Central memory CD8-positive, alpha-beta T cell (primary cell): Measurements from ENCODE around the gene CALCR.
"Not testable (repeated sequence)": the region's sequence is repeated elsewhere in the genome, so short reads cannot be mapped to it uniquely, and the experiment has no call there.

Source experiments
- ATAC-seq: fragments of 150-1000 bp; cut with Tn5 transposase; replicated peaks from 2 replicates; pipeline ENCODE4 v1.10.0; 2022; ENCODE audit warnings: mild to moderate bottlenecking, moderate FRiP score, moderate number of reproducible peaks; ENCODE audit not compliant: poor library complexity, severe bottlenecking; ENCODE audit errors: extremely low read depth
- DNase-seq, 2 donors: peaks; one replicate each; pipeline ENCODE4 v3.0.0; 2021; ENCODE audit warnings: low spot score in 2 of 2
- H3K27ac Mint-ChIP-seq: one replicate; pipeline ENCODE4 v1.8.0; 2022; ENCODE audit warnings: low read depth, mild to moderate bottlenecking, moderate library complexity, mixed read lengths
- H3K27me3 Mint-ChIP-seq: one replicate; pipeline ENCODE4 v1.8.0; 2022; ENCODE audit warnings: mixed read lengths
- H3K36me3 Mint-ChIP-seq: one replicate; pipeline ENCODE4 v1.8.0; 2022; ENCODE audit warnings: mild to moderate bottlenecking, moderate library complexity, mixed read lengths; ENCODE audit not compliant: insufficient read depth
- H3K4me1 Mint-ChIP-seq: one replicate; pipeline ENCODE4 v1.8.0; 2022; ENCODE audit warnings: mixed read lengths
- H3K4me3 Mint-ChIP-seq: one replicate; pipeline ENCODE4 v1.8.0; 2022; ENCODE audit warnings: mild to moderate bottlenecking, moderate library complexity, mixed read lengths
- H3K9me3 Mint-ChIP-seq: one replicate; pipeline ENCODE4 v1.8.0; 2022; ENCODE audit warnings: mixed read lengths

Gene CALCR

DNA sequence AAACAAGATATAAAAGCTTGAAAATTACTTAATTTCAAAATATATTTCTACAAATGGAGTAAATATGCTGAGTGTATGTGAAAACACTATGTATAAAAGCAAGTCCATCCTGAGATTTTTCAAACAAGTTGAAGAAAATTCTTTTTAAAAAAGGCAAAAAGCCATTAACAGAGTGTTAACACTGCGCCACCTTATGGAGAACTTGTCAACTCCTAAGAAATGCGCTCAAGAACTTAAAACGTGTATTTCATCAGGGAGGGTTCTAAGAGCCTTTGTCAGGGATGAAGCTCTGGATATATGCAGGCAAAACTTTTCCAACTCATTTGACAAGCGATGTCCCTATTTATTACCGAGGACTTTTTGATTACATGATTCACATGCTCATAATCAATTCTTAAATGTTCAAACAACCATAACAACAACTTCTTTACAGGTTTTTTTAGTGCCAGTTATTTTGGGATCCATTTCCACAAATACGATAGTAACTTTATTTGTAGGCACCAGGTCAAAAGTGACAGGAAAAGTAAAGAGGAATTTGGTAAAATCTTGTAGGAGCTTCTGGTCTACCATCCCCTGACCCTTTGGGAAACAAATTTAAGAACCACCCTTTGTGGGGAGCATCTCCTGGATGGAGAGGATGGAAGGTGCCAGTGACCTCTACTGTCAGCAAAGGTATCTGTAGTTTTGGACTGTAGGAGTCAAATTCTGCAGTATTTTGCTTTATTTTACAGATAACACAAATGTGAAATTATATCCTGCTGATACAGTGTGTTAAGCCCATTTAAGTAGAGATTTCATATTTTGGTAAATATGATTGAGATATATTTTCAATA is 23.2 kb downstream of the CALCR start:
- no peak overlapping the region for H3K27ac Mint-ChIP-seq
- H3K9me3 Mint-ChIP-seq = peaks cover 6% of the 10 kb centered on the region
- ATAC-seq (no peak), DNase-seq (no peak)
- no peak overlapping the region for H3K4me3 Mint-ChIP-seq
- H3K36me3 Mint-ChIP-seq = no peaks in the 10 kb centered on the region
- H3K27me3 Mint-ChIP-seq = no peaks in the 10 kb centered on the region
- no peaks in the 10 kb centered on the region for H3K4me1 Mint-ChIP-seq

DNA sequence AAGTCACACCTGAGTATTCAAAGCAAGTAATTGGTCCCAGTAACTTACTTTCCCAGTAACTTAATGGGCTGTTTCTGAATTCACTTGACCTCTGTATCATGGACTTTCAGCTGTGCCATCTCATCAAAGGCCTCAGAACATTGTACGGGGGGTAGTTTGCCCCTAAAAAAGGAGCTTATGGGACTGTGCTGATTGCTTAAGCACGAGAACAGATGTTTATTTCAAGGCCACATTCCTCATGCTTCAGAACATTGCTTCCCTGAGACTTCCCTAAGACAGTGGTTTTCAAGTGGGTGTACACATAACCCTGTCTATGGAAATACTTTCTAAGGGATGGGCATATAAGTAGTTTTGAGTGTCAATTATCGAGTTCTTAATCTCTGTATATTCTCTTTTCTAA is 26.8 kb downstream of the CALCR start:
- Mint-ChIP-seq H3K36me3 (no peaks in the 10 kb centered on the region), H3K27me3 (no peaks in the 10 kb centered on the region), H3K27ac (no peak overlapping the region), H3K4me3 (no peak overlapping the region), H3K4me1 (no peaks in the 10 kb centered on the region), H3K9me3 (peaks cover 6% of the 10 kb centered on the region)
- DNase-seq (no peak), ATAC-seq (no peak)

DNA sequence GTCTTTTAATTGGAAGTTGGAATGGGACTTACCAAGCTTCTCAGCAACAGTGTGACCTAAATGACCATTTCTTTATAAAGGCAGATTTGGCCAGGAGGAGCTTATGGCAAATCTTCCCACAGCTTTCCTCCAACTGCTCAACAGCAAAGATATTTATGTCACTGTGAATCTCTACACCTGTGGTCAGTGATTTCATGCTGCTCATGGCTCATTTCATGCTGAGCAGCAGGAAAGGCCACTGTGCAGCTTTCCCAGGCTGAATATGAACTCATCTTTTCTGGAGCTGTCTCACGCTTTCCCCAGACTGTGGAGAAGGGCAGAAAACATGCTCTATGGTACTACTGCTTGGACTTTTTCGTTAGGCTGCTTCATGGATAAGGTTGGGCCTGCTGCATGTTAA is 29.8 kb downstream of the CALCR start:
- H3K4me3 Mint-ChIP-seq = no peak overlapping the region
- ATAC-seq = no peak
- no peaks in the 10 kb centered on the region for H3K4me1 Mint-ChIP-seq
- DNase-seq = no peak
- no peaks in the 10 kb centered on the region for H3K27me3 Mint-ChIP-seq
- H3K27ac Mint-ChIP-seq = no peak overlapping the region
- no peaks in the 10 kb centered on the region for H3K36me3 Mint-ChIP-seq
- H3K9me3 Mint-ChIP-seq = no peaks in the 10 kb centered on the region

DNA sequence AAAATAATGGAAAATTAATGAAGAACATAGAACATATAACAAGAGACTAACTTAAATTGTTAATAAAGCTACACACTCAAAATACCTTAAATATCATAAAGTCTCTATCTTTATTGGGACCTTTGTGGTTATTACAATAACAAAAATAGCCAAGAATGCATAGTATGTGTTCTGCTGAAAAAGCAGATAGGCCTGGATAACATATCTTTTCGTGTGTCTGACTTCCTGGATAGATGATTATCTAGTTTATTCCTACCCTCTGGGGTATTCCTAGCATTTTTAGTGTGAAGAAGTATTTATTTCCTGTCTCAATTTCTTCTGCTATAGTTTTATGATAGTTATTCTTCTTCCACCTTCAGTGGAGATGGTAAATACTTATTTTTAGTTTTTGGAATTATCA is 36.5 kb downstream of the CALCR start:
- Mint-ChIP-seq H3K27me3 (no peaks in the 10 kb centered on the region), H3K4me1 (no peaks in the 10 kb centered on the region)
- ATAC-seq = no peak

DNA sequence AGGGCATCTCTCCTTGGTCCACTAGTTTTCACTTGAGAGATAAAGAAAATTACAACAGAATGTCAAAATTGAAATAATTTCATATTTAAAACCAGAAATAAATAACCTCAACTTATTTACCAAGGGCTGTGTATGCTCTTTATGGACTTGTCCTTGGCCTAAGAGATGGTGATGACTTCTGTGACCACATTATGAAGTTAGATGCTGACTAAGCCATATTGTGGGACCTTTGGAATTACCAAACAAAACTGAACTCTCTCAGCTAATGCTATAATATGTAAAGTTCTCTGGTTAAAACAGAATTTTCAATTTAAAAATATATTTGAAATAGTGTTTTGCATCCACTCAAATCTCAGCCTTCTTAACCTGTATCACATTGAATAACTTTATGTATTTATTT is 38.9 kb downstream of the CALCR start:
- DNase-seq (no peak), ATAC-seq (no peak)
- Mint-ChIP-seq H3K27ac (no peak overlapping the region), H3K4me1 (no peaks in the 10 kb centered on the region), H3K36me3 (no peaks in the 10 kb centered on the region), H3K27me3 (no peaks in the 10 kb centered on the region), H3K4me3 (no peak overlapping the region), H3K9me3 (no peaks in the 10 kb centered on the region)

More for the DNA sequence above, 36.5 kb downstream of the CALCR start:
- Mint-ChIP-seq H3K9me3 (no peaks in the 10 kb centered on the region), H3K4me3 (no peak overlapping the region), H3K27ac (no peak overlapping the region), H3K36me3 (no peaks in the 10 kb centered on the region)
- no peak for DNase-seq

DNA sequence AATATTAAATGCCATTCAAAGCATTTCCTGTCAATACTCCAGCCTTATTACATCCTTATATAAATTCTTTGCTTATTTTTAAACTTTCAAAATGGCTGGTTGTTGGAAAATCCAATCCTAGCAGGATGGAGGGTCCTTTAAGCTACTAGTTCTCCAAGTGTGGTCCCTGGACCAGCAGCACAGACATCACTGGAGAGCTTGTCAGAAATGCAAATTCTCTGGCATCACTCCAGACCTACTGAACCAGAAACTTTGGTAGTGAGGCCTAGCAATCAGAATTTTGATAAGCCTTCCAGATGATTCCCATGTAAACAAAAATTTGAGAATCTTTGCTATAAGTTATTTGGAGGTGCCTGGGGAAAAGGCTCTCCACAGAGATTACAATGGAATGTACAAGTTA is 43.8 kb downstream of the CALCR start:
- H3K4me3 Mint-ChIP-seq = no peak overlapping the region
- H3K27me3 Mint-ChIP-seq = no peaks in the 10 kb centered on the region
- DNase-seq = no peak
- H3K27ac Mint-ChIP-seq = no peak overlapping the region
- no peaks in the 10 kb centered on the region for H3K4me1 Mint-ChIP-seq
- H3K9me3 Mint-ChIP-seq = no peaks in the 10 kb centered on the region
- H3K36me3 Mint-ChIP-seq = no peaks in the 10 kb centered on the region
- no peak for ATAC-seq

DNA sequence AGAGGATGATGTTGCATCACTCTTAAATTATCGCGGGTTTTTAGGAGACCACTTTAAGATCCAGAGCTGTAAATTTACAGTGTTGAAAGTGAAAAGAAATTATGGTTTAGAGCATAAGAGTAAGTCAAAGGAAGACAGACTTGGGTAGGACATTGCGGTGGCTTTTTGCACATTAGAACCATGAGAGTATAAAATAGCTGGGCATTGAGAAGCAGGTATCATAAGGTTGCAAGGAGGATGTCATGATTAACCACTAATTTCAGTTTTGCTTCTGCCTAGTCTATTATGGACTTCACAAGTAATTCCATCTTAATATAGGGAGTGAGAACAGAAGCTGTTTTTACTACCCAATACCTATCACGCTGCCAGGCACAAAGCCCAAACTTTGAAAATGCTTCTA is 57.7 kb downstream of the CALCR start:
- H3K36me3 Mint-ChIP-seq = no peaks in the 10 kb centered on the region
- no peak overlapping the region for H3K27ac Mint-ChIP-seq
- no peaks in the 10 kb centered on the region for H3K4me1 Mint-ChIP-seq
- H3K27me3 Mint-ChIP-seq = no peaks in the 10 kb centered on the region
- ATAC-seq = no peak
- DNase-seq = no peak
- no peaks in the 10 kb centered on the region for H3K9me3 Mint-ChIP-seq
- no peak overlapping the region for H3K4me3 Mint-ChIP-seq

DNA sequence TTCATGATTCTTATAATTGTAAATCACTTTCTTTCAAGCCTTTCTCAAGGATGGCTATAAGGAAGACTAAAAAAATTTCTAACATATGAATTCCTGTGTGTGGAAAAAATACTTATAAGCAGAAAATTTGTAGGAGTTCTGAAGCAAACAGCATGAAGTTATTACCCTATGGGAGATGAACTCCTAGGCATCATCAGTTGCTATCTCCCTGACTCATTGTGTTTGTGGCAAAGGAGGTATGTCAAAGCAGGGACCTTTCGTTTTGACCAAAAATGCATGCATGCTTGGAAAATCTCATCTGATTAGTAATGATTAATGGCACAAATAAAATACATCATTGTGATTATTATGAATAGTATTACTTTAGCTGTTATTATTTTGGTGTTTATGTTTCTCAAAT is 59.4 kb downstream of the CALCR start:
- H3K9me3 Mint-ChIP-seq = no peaks in the 10 kb centered on the region
- H3K27ac Mint-ChIP-seq = no peak overlapping the region
- no peaks in the 10 kb centered on the region for H3K4me1 Mint-ChIP-seq
- DNase-seq (no peak), ATAC-seq (no peak)
- H3K4me3 Mint-ChIP-seq = no peak overlapping the region
- H3K27me3 Mint-ChIP-seq = no peaks in the 10 kb centered on the region
- H3K36me3 Mint-ChIP-seq = no peaks in the 10 kb centered on the region

DNA sequence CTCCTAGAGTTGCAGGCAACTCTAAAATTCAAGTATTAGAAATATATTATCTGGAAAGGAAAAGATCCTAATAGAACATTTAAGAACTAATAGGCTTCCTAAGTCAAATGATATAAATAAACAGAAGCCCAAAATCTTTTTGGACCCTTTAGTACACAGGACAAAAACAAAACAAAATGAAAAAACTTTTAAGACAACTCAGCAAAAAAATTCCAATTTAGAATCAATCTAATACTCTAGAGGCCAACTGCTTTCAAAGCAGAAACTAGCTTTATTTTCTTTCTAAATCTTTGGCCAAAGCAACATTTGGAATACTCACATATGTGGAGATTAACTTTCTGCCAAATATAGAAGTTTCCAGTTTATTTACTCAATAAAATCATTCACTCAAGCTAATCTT is 65.2 kb downstream of the CALCR start:
- Mint-ChIP-seq H3K27me3 (no peaks in the 10 kb centered on the region), H3K36me3 (no peaks in the 10 kb centered on the region), H3K27ac (no peak overlapping the region), H3K4me1 (no peaks in the 10 kb centered on the region), H3K4me3 (no peak overlapping the region), H3K9me3 (peaks cover 5% of the 10 kb centered on the region)
- no peak for DNase-seq
- ATAC-seq = no peak

DNA sequence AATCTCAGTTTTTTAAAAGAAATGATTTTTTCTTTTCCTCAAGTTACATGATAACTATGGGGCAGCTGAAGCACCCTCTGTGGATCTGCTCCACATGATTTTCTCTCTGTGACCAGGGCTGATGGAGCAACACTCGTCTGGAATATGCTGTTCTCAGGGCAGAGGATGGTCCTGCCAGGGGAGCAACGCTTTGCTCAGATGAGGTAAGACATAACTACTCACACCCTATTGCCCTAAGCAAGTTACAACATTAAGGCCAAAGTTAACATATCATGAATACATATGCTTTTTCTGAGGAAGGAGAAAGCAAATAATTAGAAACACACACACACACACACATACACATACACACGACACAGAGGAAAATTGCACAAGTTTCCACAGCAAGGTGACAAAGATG is 71.4 kb downstream of the CALCR start:
- H3K27ac Mint-ChIP-seq = no peak overlapping the region
- no peak for ATAC-seq

DNA sequence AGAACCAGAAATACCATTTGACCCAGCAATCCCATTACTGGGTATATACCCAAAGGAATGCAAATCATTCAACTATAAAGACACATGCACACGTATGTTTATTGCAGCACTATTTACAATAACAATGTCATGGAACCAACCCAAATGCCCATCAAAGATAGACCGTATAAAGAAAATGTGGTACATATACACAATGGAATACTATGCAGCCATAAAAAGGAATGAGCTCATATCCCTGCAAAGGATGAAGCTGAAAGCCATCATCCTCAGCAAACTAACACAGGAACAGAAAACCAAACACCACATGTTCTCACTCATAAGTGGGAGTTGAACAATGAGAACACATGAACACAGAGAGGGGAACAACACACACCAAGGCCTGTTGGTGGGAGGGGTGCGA is 82.7 kb downstream of the CALCR start:
- H3K4me1 Mint-ChIP-seq, DNase-seq, H3K4me3 Mint-ChIP-seq, ATAC-seq, H3K27ac Mint-ChIP-seq, H3K36me3 Mint-ChIP-seq, H3K27me3 Mint-ChIP-seq: not testable (repeated sequence)
- peaks cover 12% of the 10 kb centered on the region for H3K9me3 Mint-ChIP-seq

More for the DNA sequence above, 71.4 kb downstream of the CALCR start:
- Mint-ChIP-seq H3K9me3 (peaks cover 5% of the 10 kb centered on the region), H3K4me3 (no peak overlapping the region), H3K36me3 (no peaks in the 10 kb centered on the region), H3K27me3 (no peaks in the 10 kb centered on the region), H3K4me1 (no peaks in the 10 kb centered on the region)
- no peak for DNase-seq

DNA sequence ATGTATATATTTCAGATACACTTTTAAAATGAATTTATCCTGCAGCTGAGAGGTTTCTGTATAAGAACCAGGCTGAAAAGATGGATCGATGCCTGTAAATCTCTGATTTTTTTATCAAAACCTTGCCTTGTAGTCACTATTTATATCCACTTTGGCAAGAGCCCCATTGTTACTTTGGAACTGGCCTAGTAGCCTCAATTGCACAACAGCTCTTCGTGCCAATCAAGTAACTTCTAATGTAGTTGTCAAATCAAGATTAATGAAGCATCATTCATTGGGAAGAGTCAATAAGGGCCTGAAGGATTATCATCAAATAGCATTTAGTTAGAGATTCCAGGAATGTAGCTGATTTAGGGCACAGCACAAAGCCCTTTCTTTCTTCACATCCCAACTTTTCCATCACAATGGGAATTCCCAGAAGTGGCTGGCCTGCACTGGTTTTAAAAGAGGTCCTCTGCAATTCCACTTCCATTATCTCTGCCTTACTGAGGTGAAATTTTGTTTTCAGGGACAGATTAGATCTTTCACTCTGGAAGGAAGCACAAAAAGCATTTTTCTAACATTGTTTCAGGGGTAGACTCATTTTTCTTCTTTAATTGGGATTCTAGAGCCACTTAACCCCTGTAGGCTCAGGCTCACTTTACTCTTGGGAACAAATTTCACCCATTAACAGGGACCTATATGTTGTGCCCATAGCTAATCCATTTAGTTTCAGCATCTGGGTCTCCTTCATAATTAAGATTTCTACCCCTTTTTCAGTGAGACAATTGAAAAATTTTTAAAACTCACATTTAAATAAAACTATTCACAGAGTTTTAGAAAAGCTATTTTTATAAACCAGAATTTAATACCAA is 97.8 kb downstream of the CALCR start:
- DNase-seq = no peak
- no peaks in the 10 kb centered on the region for H3K36me3 Mint-ChIP-seq
- no peak for ATAC-seq
- no peaks in the 10 kb centered on the region for H3K9me3 Mint-ChIP-seq
- no peaks in the 10 kb centered on the region for H3K27me3 Mint-ChIP-seq
- no peak overlapping the region for H3K27ac Mint-ChIP-seq
- H3K4me1 Mint-ChIP-seq = no peaks in the 10 kb centered on the region
- H3K4me3 Mint-ChIP-seq = no peak overlapping the region

DNA sequence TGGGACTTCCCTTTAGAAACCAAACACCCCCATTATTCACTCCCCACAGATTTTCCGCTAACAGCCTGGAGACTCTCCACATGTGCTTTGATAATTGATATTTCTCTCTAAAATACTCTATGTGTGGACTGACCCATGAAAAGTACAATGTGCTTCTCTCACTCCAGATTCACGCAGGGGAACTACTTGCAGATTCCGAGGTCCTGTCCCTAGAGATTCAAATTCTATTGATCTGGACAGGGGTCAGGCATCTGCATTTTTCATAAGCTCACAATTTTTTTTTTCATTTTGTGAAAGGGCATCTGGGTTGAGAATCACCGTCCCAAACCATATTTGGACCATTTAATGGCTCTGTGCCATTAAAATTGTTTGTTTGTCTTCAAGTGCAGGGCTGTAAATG is 98.7 kb downstream of the CALCR start:
- Mint-ChIP-seq H3K27ac (no peak overlapping the region), H3K4me1 (no peaks in the 10 kb centered on the region), H3K27me3 (no peaks in the 10 kb centered on the region), H3K36me3 (no peaks in the 10 kb centered on the region), H3K9me3 (no peaks in the 10 kb centered on the region), H3K4me3 (no peak overlapping the region)
- ATAC-seq (no peak), DNase-seq (no peak)
